Brain microvascular endothelial cell (primary cell): Measurements from ENCODE around the gene SLC5A10.

Experiments used
- DNase-seq: peaks from one replicate; pipeline ENCODE4 v3.0.0-alpha.2; 2020
- H3K27ac ChIP-seq: fragments of 250-450 bp; sonication (Bioruptor Pico); 2 replicates; pipeline ENCODE4 v1.5.1; 2020; ENCODE audit warnings: mild to moderate bottlenecking, moderate library complexity
- H3K27me3 ChIP-seq: fragments of 250-450 bp; sonication (Bioruptor Pico); replicated peaks from 2 replicates; pipeline ENCODE4 v1.5.1; 2020; ENCODE audit warnings: mild to moderate bottlenecking
- H3K36me3 ChIP-seq: fragments of 250-450 bp; sonication (Bioruptor Pico); replicated peaks from 2 replicates; pipeline ENCODE4 v1.5.1; 2020; ENCODE audit warnings: mild to moderate bottlenecking
- H3K4me3 ChIP-seq: 2 replicates; pipeline ENCODE4 v1.5.1; 2011; ENCODE audit warnings: low read depth, mild to moderate bottlenecking, control low read depth, low read length, moderate library complexity
- CTCF ChIP-seq: IDR thresholded peaks from 2 replicates; pipeline ENCODE4 v1.5.1; 2011; ENCODE audit warnings: low read depth, mild to moderate bottlenecking, moderate library complexity, low read length, control low read depth, inconsistent platforms; ENCODE audit errors: missing control alignments
- in situ Hi-C: cut with HindIII; loops from 2 replicates; pipeline ENCODE4 v1.10.0; 2017; ENCODE audit warnings: low sequenced_read_pairs, low pct_ligation_motif_present

The SLC5A10 gene

GRCh38 chr17:19016297-19016696, 64.3 kb downstream of the SLC5A10 start:
- Histone ChIP-seq H3K27ac (no peak overlapping the region), H3K27me3 (peaks cover 2% of the 10 kb centered on the region), H3K4me3 (no peak overlapping the region), H3K36me3 (no peaks in the 10 kb centered on the region)
- in situ Hi-C loops, result no loop called here
- TF ChIP-seq CTCF, result no peak
- DNase-seq, result no peak

GRCh38 chr17:19016881-19017280, 64.9 kb downstream of the SLC5A10 start:
- Histone ChIP-seq H3K27ac (no peak overlapping the region), H3K4me3 (no peak overlapping the region), H3K36me3 (no peaks in the 10 kb centered on the region), H3K27me3 (peaks cover 2% of the 10 kb centered on the region)
- in situ Hi-C loops, result no loop called here
- no peak for TF ChIP-seq CTCF
- DNase-seq, result no peak

- Histone ChIP-seq H3K4me3 (no peak overlapping the region), H3K27ac (no peak overlapping the region), H3K27me3 (peaks cover 2% of the 10 kb centered on the region), H3K36me3 (no peaks in the 10 kb centered on the region)
- no peak for TF ChIP-seq CTCF
- in situ Hi-C loops, result no loop called here
- DNase-seq, result no peak
Observed at GRCh38 chr17:19017401-19017800, 65.4 kb downstream of the SLC5A10 start.

GRCh38 chr17:19017804-19018599, 66.0 kb downstream of the SLC5A10 start:
- Histone ChIP-seq H3K36me3 (no peaks in the 10 kb centered on the region), H3K27me3 (peaks cover 2% of the 10 kb centered on the region), H3K27ac (no peak overlapping the region), H3K4me3 (no peak overlapping the region)
- no peak for DNase-seq
- no peak for TF ChIP-seq CTCF
- in situ Hi-C loops, result no loop called here

GRCh38 chr17:19018600-19018950, 66.6 kb downstream of the SLC5A10 start:
- TF ChIP-seq CTCF, result no peak
- peaks cover 2% of the 10 kb centered on the region for H3K27me3 ChIP-seq
- no peak overlapping the region for H3K27ac ChIP-seq
- DNase-seq, result no peak
- H3K36me3 ChIP-seq, result no peaks in the 10 kb centered on the region
- H3K4me3 ChIP-seq, result no peak overlapping the region
- in situ Hi-C loops, result no loop called here
